HepG2 (cell line): ENCODE results near the gene ABCB11. TPM values are rescaled to one million over a fixed set of nuclear protein-coding genes. Genes with fewer than 3 reads are reported as not detected.

Experiments
- ATAC-seq: fragments of 200-7000 bp; cut with Tn5 transposase; 3 replicates; pipeline ENCODE4 v1.9.1; 2020; ENCODE audit warnings: mild to moderate bottlenecking, moderate library complexity
- BruUV-seq: library from RNA; stranded (reverse); fragments of 400-500 nt; replicated peaks from 2 replicates; lab custom pipeline; 2021; lab: Mats Ljungman, UMichigan
- CTCF ChIA-PET: fragments of 300-600 bp; formaldehyde crosslinking; extraction: SDS; loops from one replicate; lab custom pipeline; 2021; ENCODE audit warnings: low total read pairs, inconsistent platforms, low intra/inter-chr PET ratio; lab: Yijun Ruan, JAX
- POLR2A ChIA-PET: fragments of 350-600 bp; sonication (Branson Sonifier 250); formaldehyde crosslinking; loops from one replicate; lab custom pipeline; 2020; ENCODE audit warnings: antibody characterized with exemption, inconsistent platforms; lab: Yijun Ruan, JAX
- DNase-seq: peaks from one replicate; pipeline ENCODE4 v3.0.0-alpha.2; 2015; ENCODE audit warnings: low spot score
- FAIRE-seq: peaks from 3 replicates; lab custom pipeline; 2011; peaks lifted over from hg19 to GRCh38; lab: Jason Lieb, UNC
- H2AFZ ChIP-seq: one replicate; pipeline ENCODE4 v1.6.1; 2011; ENCODE audit warnings: low read length, inconsistent platforms
- H3K27ac ChIP-seq: fragments of 300-600 bp; 3 replicates; pipeline ENCODE4 v1.8.0; 2011; ENCODE audit warnings: mixed run types, mild to moderate bottlenecking, mixed read lengths, low read length, inconsistent platforms; ENCODE audit not compliant: insufficient read depth; ENCODE audit errors: extremely low read length
- H3K27me3 ChIP-seq, 2 experiments: fragments of 200-600 bp in 1 of 2; 2 replicates in 1 of 2; 3 replicates in 1 of 2; pipeline versions ENCODE4 v1.6.0 to v1.8.0; 2011; ENCODE audit warnings: low read length in 2 of 2, mild to moderate bottlenecking in 2 of 2, moderate library complexity in 2 of 2, inconsistent platforms in 1 of 2; ENCODE audit not compliant: insufficient read depth in 2 of 2, control insufficient read depth in 1 of 2
- H3K36me3 ChIP-seq, 2 experiments: fragments of 200-600 bp in 1 of 2; replicated peaks in 1 of 2; 2 replicates in 1 of 2; 3 replicates in 1 of 2; pipeline versions ENCODE4 v1.5.1 to v1.8.0; 2011; ENCODE audit warnings: low read length in 2 of 2, inconsistent platforms in 1 of 2; ENCODE audit not compliant: insufficient read depth in 2 of 2, control insufficient read depth in 1 of 2
- H3K4me1 ChIP-seq: 2 replicates; pipeline ENCODE4 v1.5.1; 2012; ENCODE audit warnings: low read length, inconsistent platforms; ENCODE audit not compliant: insufficient read depth
- H3K4me2 ChIP-seq: 2 replicates; pipeline ENCODE4 v1.6.0; 2011; ENCODE audit warnings: low read depth, low read length, inconsistent platforms
- H3K4me3 ChIP-seq, 3 experiments: fragments of 200-600 bp in 1 of 3; sonication (generic), shearing (Covaris generic) in 1 of 3; replicated peaks in 1 of 3; 2 replicates each; pipeline ENCODE4 v1.5.1; 2011 to 2016; ENCODE audit warnings: low read length in 3 of 3, inconsistent platforms in 2 of 3, low read depth in 2 of 3, mild to moderate bottlenecking in 2 of 3, control low read depth in 1 of 3, mixed read lengths in 1 of 3; ENCODE audit not compliant: insufficient read depth in 1 of 3
- H3K79me2 ChIP-seq: one replicate; pipeline ENCODE4 v1.6.1; 2011; ENCODE audit warnings: low read length, inconsistent platforms; ENCODE audit not compliant: insufficient read depth
- H3K9ac ChIP-seq: 2 replicates; pipeline ENCODE4 v1.6.0; 2011; ENCODE audit warnings: mild to moderate bottlenecking, low read depth, low read length, inconsistent platforms; ENCODE audit not compliant: insufficient read depth
- H3K9me3 ChIP-seq: 2 replicates; pipeline ENCODE4 v1.5.1; 2012; ENCODE audit warnings: mild to moderate bottlenecking, low read length
- H4K20me1 ChIP-seq: 2 replicates; pipeline ENCODE4 v1.6.0; 2011; ENCODE audit warnings: inconsistent platforms, mild to moderate bottlenecking, low read length, moderate library complexity; ENCODE audit not compliant: insufficient read depth
- CENPX ChIP-seq: sonication (generic); formaldehyde crosslinking; IDR thresholded peaks from 2 replicates; pipeline ENCODE4 v1.9.0; 2021; ENCODE audit warnings: mild to moderate bottlenecking, missing genetic modification reagents, moderate library complexity
- NFYB ChIP-seq: sonication (generic); formaldehyde crosslinking; IDR thresholded peaks from 2 replicates; pipeline ENCODE4 v1.4.0; 2020; ENCODE audit warnings: missing genetic modification reagents
- NR2F1 ChIP-seq, 2 experiments: fragments of 450-650 bp in 1 of 2; formaldehyde crosslinking in 1 of 2; IDR thresholded peaks; 2 replicates each; pipeline versions ENCODE4 v1.5.0 to v1.6.1; 2016 to 2020; ENCODE audit warnings: mild to moderate bottlenecking in 1 of 2, missing compliant biosample characterization in 1 of 2, missing genetic modification reagents in 1 of 2, moderate library complexity in 1 of 2
- PHF5A ChIP-seq: IDR thresholded peaks from one replicate; pipeline ENCODE4 v1.6.1; 2018; ENCODE audit warnings: low read depth, missing genetic modification reagents; ENCODE audit not compliant: unreplicated experiment
- SIX1 ChIP-seq: sonication (generic); formaldehyde crosslinking; IDR thresholded peaks from 2 replicates; pipeline ENCODE4 v1.4.0; 2020; ENCODE audit warnings: missing genetic modification reagents, borderline replicate concordance
- YY1 ChIP-seq: IDR thresholded peaks from 2 replicates; pipeline ENCODE4 v1.6.1; 2011; ENCODE audit warnings: low read length, low read depth, moderate library complexity, mild to moderate bottlenecking; ENCODE audit not compliant: insufficient read depth, insufficient replicate concordance
- ZNF44 ChIP-seq: sonication (generic); formaldehyde crosslinking; IDR thresholded peaks from 2 replicates; pipeline ENCODE4 v1.5.1; 2020; ENCODE audit warnings: mild to moderate bottlenecking, missing genetic modification reagents
- ZNF496 ChIP-seq: sonication (generic); formaldehyde crosslinking; IDR thresholded peaks from 2 replicates; pipeline ENCODE4 v1.8.1; 2023; ENCODE audit warnings: mild to moderate bottlenecking, moderate library complexity, missing genetic modification reagents; ENCODE audit not compliant: insufficient replicate concordance
- ZNF766 ChIP-seq: sonication (generic); formaldehyde crosslinking; IDR thresholded peaks from 2 replicates; pipeline ENCODE4 v1.5.0; 2020; ENCODE audit warnings: missing genetic modification reagents, borderline replicate concordance
- ZSCAN12 ChIP-seq: sonication (generic); formaldehyde crosslinking; IDR thresholded peaks from 2 replicates; pipeline ENCODE4 v1.9.0; 2021; ENCODE audit warnings: mild to moderate bottlenecking, missing genetic modification reagents
- WGBS: methylation state at CpG from one replicate; pipeline ENCODE4 v1.1.6; 2017; ENCODE audit warnings: low lambda C conversion rate; 5-methylcytosine and 5-hydroxymethylcytosine counted together
- in situ Hi-C: cut with HindIII; loops from 2 replicates; pipeline ENCODE4 v1.10.0; 2017; ENCODE audit warnings: low pct_unique_long_range_greater_than_20kb; ENCODE audit not compliant: extremely low pct_ligation_motif_present
- intact Hi-C: fragments of 100-400 bp; cut with micrococcal nuclease; formaldehyde crosslinking; loops from one replicate; pipeline ENCODE4 v1.10.0; 2022; ENCODE audit not compliant: unreplicated experiment
- polyA plus RNA-seq, 8 experiments: library from polyadenylated mRNA; depleted of rRNA in 3 of 8; stranded (reverse) in 7 of 8; unstranded in 1 of 8; fragments of >200 nt; fragmentation: Illumina TruSeq in 4 of 8; extraction: Trizol in 4 of 8; gene quantifications; 2 replicates each; pipeline versions ENCODE4 v1.2.1 to v1.2.3, GENCODE V29; 2011 to 2016; ENCODE audit warnings: low read depth in 4 of 8, missing spikeins in 1 of 8, mixed read lengths in 1 of 8; ENCODE audit not compliant: insufficient read depth in 1 of 8
- total RNA-seq, 5 experiments: library from RNA; depleted of rRNA; stranded (reverse); fragments of >200 nt; fragmentation: Illumina TruSeq; extraction: Trizol; gene quantifications; 2 replicates each; pipeline ENCODE4 v1.2.3, GENCODE V29; 2016; ENCODE audit warnings: low read depth in 1 of 5
- TF ChIP-seq, protein P1 (sequence below): conservative IDR thresholded peaks from 2 replicates; pipeline ENCODE4 v1.6.1; 2018; ENCODE audit warnings: missing genetic modification reagents

Gene ABCB11
- total and polyA plus RNA-seq, 2 of the 13 experiments (the other 11 are each of a cell fraction or from before 2014, with no cell fraction given) = not detected

DNA sequence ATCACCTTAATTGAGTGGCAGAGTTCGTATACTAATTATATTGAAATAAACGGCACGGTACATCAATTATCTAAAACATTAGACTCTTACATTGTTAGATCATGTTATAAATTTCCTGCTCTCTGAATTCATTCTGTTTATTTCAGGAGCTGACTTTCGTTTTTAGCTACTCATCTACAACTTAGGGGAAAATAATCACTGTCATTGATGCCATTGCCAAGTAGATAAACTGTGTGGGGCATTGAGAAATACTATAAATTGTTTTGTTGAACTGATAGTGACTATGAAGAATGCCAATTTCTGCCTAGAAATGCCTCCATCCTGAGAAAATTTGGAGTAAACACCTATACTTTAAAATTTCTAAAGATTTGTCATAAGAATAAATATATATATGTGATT is 17.5 kb downstream of the ABCB11 start (continued):
- no peak for TF ChIP-seq NR2F1 (CRISPR knock-in tag; IDR thresholded peaks at IDR 0.05)
- no peak for TF ChIP-seq ZSCAN12 (CRISPR knock-in tag)

- no TSS peak for BruUV-seq
- H3K36me3 ChIP-seq = no peaks in the 10 kb centered on the region
- no peak overlapping the region for H2AFZ ChIP-seq
- TF ChIP-seq, protein P1, sequence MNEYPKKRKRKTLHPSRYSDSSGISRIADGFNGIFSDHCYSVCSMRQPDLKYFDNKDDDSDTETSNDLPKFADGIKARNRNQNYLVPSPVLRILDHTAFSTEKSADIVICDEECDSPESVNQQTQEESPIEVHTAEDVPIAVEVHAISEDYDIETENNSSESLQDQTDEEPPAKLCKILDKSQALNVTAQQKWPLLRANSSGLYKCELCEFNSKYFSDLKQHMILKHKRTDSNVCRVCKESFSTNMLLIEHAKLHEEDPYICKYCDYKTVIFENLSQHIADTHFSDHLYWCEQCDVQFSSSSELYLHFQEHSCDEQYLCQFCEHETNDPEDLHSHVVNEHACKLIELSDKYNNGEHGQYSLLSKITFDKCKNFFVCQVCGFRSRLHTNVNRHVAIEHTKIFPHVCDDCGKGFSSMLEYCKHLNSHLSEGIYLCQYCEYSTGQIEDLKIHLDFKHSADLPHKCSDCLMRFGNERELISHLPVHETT (CRISPR knock-in tag) = no peak
- TF ChIP-seq PHF5A (CRISPR knock-in tag) = no peak
- TF ChIP-seq ZNF44 (CRISPR knock-in tag) = no peak
- no peak for TF ChIP-seq ZNF766 (CRISPR knock-in tag)
- TF ChIP-seq ZNF496 (CRISPR knock-in tag) = no peak
- TF ChIP-seq YY1 = no peak
- TF ChIP-seq SIX1 (CRISPR knock-in tag) = no peak
- no peak for TF ChIP-seq NFYB (CRISPR knock-in tag)
- TF ChIP-seq CENPX = no peak
- TF ChIP-seq, all 625 proteins: peak for 0
- FAIRE-seq (no peak), DNase-seq (no peak), ATAC-seq (no peak)
- ChIA-PET POLR2A (no interaction called here), CTCF (no interaction called here)
- WGBS = 46% methylated on average over 6 of the region's 6 CpGs
- intact Hi-C loops (no loop called here), in situ Hi-C loops (no loop called here)
- no peaks in the 10 kb centered on the region for H3K9me3 ChIP-seq
- no peaks in the 10 kb centered on the region for H3K79me2 ChIP-seq
- peaks cover 19% of the 10 kb centered on the region for H3K4me1 ChIP-seq
- no peaks in the 10 kb centered on the region for H3K27me3 ChIP-seq
- H3K4me2 ChIP-seq = no peak overlapping the region
- H4K20me1 ChIP-seq = no peaks in the 10 kb centered on the region
- H3K4me3 ChIP-seq = no peak overlapping the region
- H3K9ac ChIP-seq = no peak overlapping the region
- H3K27ac ChIP-seq = no peak overlapping the region
Observed at GRCh38 chr2:169012812-169013627, 18.1 kb downstream of the ABCB11 start.
